ENCODE measurements around the gene CCNG1. TPM values are rescaled to one million over a fixed set of nuclear protein-coding genes. Genes with fewer than 3 reads are reported as not detected.
"Not testable (repeated sequence)": the region's sequence is repeated elsewhere in the genome, so short reads cannot be mapped to it uniquely, and the experiment has no call there.

CCNG1 gene
- total RNA-seq, 2 donors from 2014 or later = 58.8 to 90.1 TPM

GRCh38 chr5:163409384-163409783 is 28.0 kb upstream of the CCNG1 start:
- no peak for DNase-seq (ENCODE audit: low spot score)
- Histone ChIP-seq H3K27me3 (no peaks in the 10 kb centered on the region), H3K4me1 (no peaks in the 10 kb centered on the region), H3K9me3 (no peaks in the 10 kb centered on the region), H3K27ac (no peak overlapping the region), H3K4me3 (no peak overlapping the region), H3K36me3 (no peaks in the 10 kb centered on the region)
- no peak for TF ChIP-seq CTCF (IDR thresholded peaks at IDR 0.05)

- no peak for TF ChIP-seq CTCF (IDR thresholded peaks at IDR 0.05)
- Histone ChIP-seq H3K4me3 (no peak overlapping the region), H3K4me1 (no peaks in the 10 kb centered on the region), H3K27me3 (no peaks in the 10 kb centered on the region), H3K27ac (no peak overlapping the region), H3K36me3 (no peaks in the 10 kb centered on the region), H3K9me3 (no peaks in the 10 kb centered on the region)
- DNase-seq (ENCODE audit: low spot score) = no peak
Observed at GRCh38 chr5:163410505-163410904, 26.9 kb upstream of the CCNG1 start.

GRCh38 chr5:163415673-163416072 is 21.7 kb upstream of the CCNG1 start:
- not testable (repeated sequence) for DNase-seq (ENCODE audit: low spot score); H3K36me3 ChIP-seq; H3K27me3 ChIP-seq; H3K27ac ChIP-seq; H3K9me3 ChIP-seq; H3K4me3 ChIP-seq; H3K4me1 ChIP-seq

- DNase-seq (ENCODE audit: low spot score) = no peak
- Histone ChIP-seq H3K27me3 (no peaks in the 10 kb centered on the region), H3K27ac (no peak overlapping the region), H3K4me3 (no peak overlapping the region), H3K9me3 (no peaks in the 10 kb centered on the region), H3K4me1 (no peaks in the 10 kb centered on the region), H3K36me3 (no peaks in the 10 kb centered on the region)
- no peak for TF ChIP-seq CTCF (IDR thresholded peaks at IDR 0.05)
Observed at GRCh38 chr5:163424836-163425235, 12.6 kb upstream of the CCNG1 start.

GRCh38 chr5:163426128-163426527 is 11.3 kb upstream of the CCNG1 start:
- not testable (repeated sequence) for H3K4me1 ChIP-seq; H3K4me3 ChIP-seq; H3K27ac ChIP-seq; H3K9me3 ChIP-seq; H3K36me3 ChIP-seq; H3K27me3 ChIP-seq; DNase-seq (ENCODE audit: low spot score)

- TF ChIP-seq CTCF (IDR thresholded peaks at IDR 0.05) = no peak
- H3K27me3 ChIP-seq = no peaks in the 10 kb centered on the region
- no peaks in the 10 kb centered on the region for H3K9me3 ChIP-seq
- H3K4me1 ChIP-seq = no peaks in the 10 kb centered on the region
- H3K27ac ChIP-seq = no peak overlapping the region
- no peaks in the 10 kb centered on the region for H3K36me3 ChIP-seq
- DNase-seq (ENCODE audit: low spot score) = no peak
- no peak overlapping the region for H3K4me3 ChIP-seq
Observed at GRCh38 chr5:163432544-163432943, 4.9 kb upstream of the CCNG1 start.

- DNase-seq (ENCODE audit: low spot score) = no peak
- no peak for TF ChIP-seq CTCF (IDR thresholded peaks at IDR 0.05)
Observed at GRCh38 chr5:163433271-163433670, 4.1 kb upstream of the CCNG1 start.

More at GRCh38 chr5:163433271-163433670, 4.1 kb upstream of the CCNG1 start:
- Histone ChIP-seq H3K4me3 (no peak overlapping the region), H3K4me1 (peaks cover 0 to 4% of the 10 kb centered on the region in 2 donors), H3K27ac (no peak overlapping the region), H3K36me3 (no peaks in the 10 kb centered on the region), H3K27me3 (no peaks in the 10 kb centered on the region), H3K9me3 (no peaks in the 10 kb centered on the region)

All from right atrium auricular region (tissue), 2 donors.